Hepatic stellate cell (primary cell): ENCODE results near the gene PGS1.
"Not testable (repeated sequence)": the region's sequence is repeated elsewhere in the genome, so short reads cannot be mapped to it uniquely, and the experiment has no call there.

ENCODE experiments used
- DNase-seq: peaks from one replicate; pipeline ENCODE4 v3.0.0; 2011; ENCODE audit warnings: low spot score

PGS1 gene

GRCh38 chr17:78446833-78447232 is 68.4 kb downstream of the PGS1 start:
- no peak for DNase-seq

- DNase-seq = no peak
These were observed 70.0 kb downstream of the PGS1 start for GRCh38 chr17:78448356-78448993.

GRCh38 chr17:78449983-78450595 is 71.6 kb downstream of the PGS1 start:
- no peak for DNase-seq

- DNase-seq = no peak
These were observed 72.4 kb downstream of the PGS1 start for GRCh38 chr17:78450696-78451345.

GRCh38 chr17:78451753-78452152 is 73.3 kb downstream of the PGS1 start:
- no peak for DNase-seq

- DNase-seq = no peak
These were observed 75.9 kb downstream of the PGS1 start for GRCh38 chr17:78454346-78454745.

- DNase-seq = no peak
These were observed 79.6 kb downstream of the PGS1 start for GRCh38 chr17:78458091-78458490.

- no peak for DNase-seq
These were observed 80.4 kb downstream of the PGS1 start for GRCh38 chr17:78458736-78459335.

- DNase-seq = no peak
These were observed 81.2 kb downstream of the PGS1 start for GRCh38 chr17:78459696-78460095.

- no peak for DNase-seq
These were observed 81.8 kb downstream of the PGS1 start for GRCh38 chr17:78460176-78460675.

- DNase-seq = no peak
These were observed 82.7 kb downstream of the PGS1 start for GRCh38 chr17:78460951-78461798.

- no peak for DNase-seq
These were observed 83.3 kb downstream of the PGS1 start for GRCh38 chr17:78461799-78462053.

GRCh38 chr17:78462148-78462547 is 83.7 kb downstream of the PGS1 start:
- no peak for DNase-seq

- DNase-seq = not testable (repeated sequence)
These were observed 87.8 kb downstream of the PGS1 start for GRCh38 chr17:78466109-78466785.

- DNase-seq = no peak
These were observed 88.6 kb downstream of the PGS1 start for GRCh38 chr17:78466786-78467715.

GRCh38 chr17:78468366-78468765 is 89.9 kb downstream of the PGS1 start:
- DNase-seq = no peak

- no peak for DNase-seq
These were observed 91.0 kb downstream of the PGS1 start for GRCh38 chr17:78469443-78469842.

GRCh38 chr17:78471635-78472034 is 93.2 kb downstream of the PGS1 start:
- DNase-seq = no peak

- no peak for DNase-seq
These were observed 93.8 kb downstream of the PGS1 start for GRCh38 chr17:78472035-78472905.
